ENCODE results near the gene NIPA2. TPM values are rescaled to one million over a fixed set of nuclear protein-coding genes. Genes with fewer than 3 reads are reported as not detected.

NIPA2 gene
- total RNA-seq, 1 donor from 2014 or later: 51.5 TPM

DNA sequence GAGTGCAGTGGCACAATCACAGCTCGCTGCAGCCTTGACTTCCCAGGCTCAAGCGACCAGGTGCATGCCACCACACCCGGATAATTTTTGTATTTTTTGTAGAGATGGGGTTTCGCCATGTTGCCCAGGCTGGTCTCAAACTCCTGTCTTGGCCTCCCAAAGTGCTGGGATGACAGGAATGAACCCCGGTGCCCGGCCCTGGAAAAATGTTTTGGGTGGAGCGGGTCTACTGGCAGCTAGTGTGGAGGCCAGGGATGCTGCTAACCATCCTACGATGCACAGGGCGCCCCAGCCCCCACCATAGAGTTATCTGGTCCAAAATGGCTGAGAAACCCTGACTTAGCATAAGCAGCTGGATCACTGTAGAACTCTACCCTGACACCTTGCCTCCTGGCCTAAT lies 35.4 kb downstream of the NIPA2 start:
- Histone ChIP-seq H2AFZ (replicated peaks) (no peak overlapping the region), H3K4me1 (no peaks in the 10 kb centered on the region), H3K36me3 (peaks cover 6% of the 10 kb centered on the region), H3K9me3 (ENCODE audit: low read depth) (no peaks in the 10 kb centered on the region), H3K79me2 (ENCODE audit: low read depth) (no peaks in the 10 kb centered on the region), H3K27me3 (no peaks in the 10 kb centered on the region), H4K20me1 (ENCODE audit: low read depth) (no peaks in the 10 kb centered on the region), H3K4me3 (no peak overlapping the region), H3F3A (ENCODE audit: low read depth) (no peaks in the 10 kb centered on the region), H3K27ac (no peak overlapping the region), H3K9ac (no peak overlapping the region), H3K4me2 (no peak overlapping the region)
- Mint-ChIP-seq H3K27me3 (ENCODE audit: insufficient read depth, low read depth) (peaks cover 11% of the 10 kb centered on the region), H3K27ac (no peak overlapping the region), H3K4me1 (peaks cover 15% of the 10 kb centered on the region), H3K9me3 (no peaks in the 10 kb centered on the region), H3K4me3 (no peak overlapping the region), H3K36me3 (peaks cover 66% of the 10 kb centered on the region)
- DNase-seq (ENCODE audit: low spot score): no peak
- TF ChIP-seq EZH2phosphoT487 (IDR thresholded peaks at IDR 0.05) (no peak), EZH2 (IDR thresholded peaks at IDR 0.05) (no peak)
- TF ChIP-seq, protein P1, sequence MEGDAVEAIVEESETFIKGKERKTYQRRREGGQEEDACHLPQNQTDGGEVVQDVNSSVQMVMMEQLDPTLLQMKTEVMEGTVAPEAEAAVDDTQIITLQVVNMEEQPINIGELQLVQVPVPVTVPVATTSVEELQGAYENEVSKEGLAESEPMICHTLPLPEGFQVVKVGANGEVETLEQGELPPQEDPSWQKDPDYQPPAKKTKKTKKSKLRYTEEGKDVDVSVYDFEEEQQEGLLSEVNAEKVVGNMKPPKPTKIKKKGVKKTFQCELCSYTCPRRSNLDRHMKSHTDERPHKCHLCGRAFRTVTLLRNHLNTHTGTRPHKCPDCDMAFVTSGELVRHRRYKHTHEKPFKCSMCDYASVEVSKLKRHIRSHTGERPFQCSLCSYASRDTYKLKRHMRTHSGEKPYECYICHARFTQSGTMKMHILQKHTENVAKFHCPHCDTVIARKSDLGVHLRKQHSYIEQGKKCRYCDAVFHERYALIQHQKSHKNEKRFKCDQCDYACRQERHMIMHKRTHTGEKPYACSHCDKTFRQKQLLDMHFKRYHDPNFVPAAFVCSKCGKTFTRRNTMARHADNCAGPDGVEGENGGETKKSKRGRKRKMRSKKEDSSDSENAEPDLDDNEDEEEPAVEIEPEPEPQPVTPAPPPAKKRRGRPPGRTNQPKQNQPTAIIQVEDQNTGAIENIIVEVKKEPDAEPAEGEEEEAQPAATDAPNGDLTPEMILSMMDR (IDR thresholded peaks at IDR 0.05): no peak

DNA sequence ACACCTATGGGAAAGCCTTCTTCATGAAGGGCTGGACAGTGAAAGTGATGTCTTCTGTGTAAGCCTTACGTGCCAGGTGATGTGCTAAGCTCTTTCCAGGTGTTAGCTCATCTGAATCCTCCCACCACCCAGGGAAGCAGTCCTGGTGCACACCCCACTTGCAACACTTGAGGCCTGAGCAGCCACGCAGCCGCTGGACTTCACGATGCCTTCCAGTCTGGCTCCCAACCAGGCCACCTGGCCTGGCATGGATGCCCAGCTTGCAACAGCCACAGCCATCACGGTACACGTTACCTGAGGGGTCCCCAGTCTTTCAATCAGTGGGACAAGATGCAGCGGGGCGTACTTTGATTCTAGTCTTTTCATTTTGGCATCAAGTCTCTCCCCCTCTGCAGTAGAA lies 35.8 kb downstream of the NIPA2 start:
- Mint-ChIP-seq H3K27ac (no peak overlapping the region), H3K4me3 (no peak overlapping the region), H3K4me1 (peaks cover 15% of the 10 kb centered on the region), H3K27me3 (ENCODE audit: insufficient read depth, low read depth) (peaks cover 11% of the 10 kb centered on the region), H3K36me3 (peaks cover 61% of the 10 kb centered on the region), H3K9me3 (no peaks in the 10 kb centered on the region)
- H4K20me1 ChIP-seq (ENCODE audit: low read depth): no peaks in the 10 kb centered on the region
- H3K4me1 ChIP-seq: no peaks in the 10 kb centered on the region
- no peaks in the 10 kb centered on the region for H3K9me3 ChIP-seq (ENCODE audit: low read depth)
- H3K79me2 ChIP-seq (ENCODE audit: low read depth): no peaks in the 10 kb centered on the region
- H3F3A ChIP-seq (ENCODE audit: low read depth): no peaks in the 10 kb centered on the region
- H3K27me3 ChIP-seq: no peaks in the 10 kb centered on the region
- TF ChIP-seq, protein P1 (IDR thresholded peaks at IDR 0.05): no peak
- no peak for TF ChIP-seq EZH2phosphoT487 (IDR thresholded peaks at IDR 0.05)
- DNase-seq (ENCODE audit: low spot score): no peak
- H3K4me3 ChIP-seq: no peak overlapping the region
- H3K36me3 ChIP-seq: peaks cover 6% of the 10 kb centered on the region
- H3K9ac ChIP-seq: no peak overlapping the region
- H2AFZ ChIP-seq (replicated peaks): no peak overlapping the region
- H3K4me2 ChIP-seq: no peak overlapping the region
- H3K27ac ChIP-seq: no peak overlapping the region

DNA sequence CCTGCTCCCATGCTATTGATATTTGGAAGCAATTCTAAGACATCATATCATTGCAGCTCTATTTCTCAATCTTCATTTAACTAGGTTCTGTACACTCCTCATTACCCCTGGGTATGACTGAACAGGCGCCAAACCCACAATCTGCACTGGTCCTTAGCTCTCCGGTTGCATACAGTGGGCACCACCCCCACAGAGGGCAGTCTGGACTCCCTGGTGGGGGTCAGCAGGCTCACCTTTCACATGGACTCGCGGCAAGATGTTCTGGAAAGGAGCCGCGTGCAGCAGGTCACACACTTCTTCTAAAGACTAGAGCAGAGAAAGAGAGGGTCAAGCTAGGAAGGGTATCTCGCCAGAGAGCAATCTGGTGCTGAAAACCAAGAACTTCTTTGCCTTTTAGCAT lies 36.5 kb downstream of the NIPA2 start:
- H3K27ac Mint-ChIP-seq: no peak overlapping the region
- Histone ChIP-seq H3K27ac (no peak overlapping the region), H3K9me3 (ENCODE audit: low read depth) (no peaks in the 10 kb centered on the region), H3K4me2 (no peak overlapping the region), H2AFZ (replicated peaks) (no peak overlapping the region), H4K20me1 (ENCODE audit: low read depth) (no peaks in the 10 kb centered on the region), H3K4me3 (no peak overlapping the region), H3K4me1 (no peaks in the 10 kb centered on the region), H3K36me3 (no peaks in the 10 kb centered on the region), H3K9ac (no peak overlapping the region), H3K79me2 (ENCODE audit: low read depth) (no peaks in the 10 kb centered on the region), H3F3A (ENCODE audit: low read depth) (no peaks in the 10 kb centered on the region), H3K27me3 (no peaks in the 10 kb centered on the region)
- H3K27me3 Mint-ChIP-seq (ENCODE audit: insufficient read depth, low read depth): peaks cover 11% of the 10 kb centered on the region
- TF ChIP-seq EZH2 (IDR thresholded peaks at IDR 0.05): no peak
- TF ChIP-seq, protein P1 (IDR thresholded peaks at IDR 0.05): no peak
- no peak for TF ChIP-seq EZH2phosphoT487 (IDR thresholded peaks at IDR 0.05)
- peaks cover 60% of the 10 kb centered on the region for H3K36me3 Mint-ChIP-seq
- H3K4me1 Mint-ChIP-seq: peaks cover 15% of the 10 kb centered on the region
- no peak overlapping the region for H3K4me3 Mint-ChIP-seq
- H3K9me3 Mint-ChIP-seq: no peaks in the 10 kb centered on the region
- DNase-seq (ENCODE audit: low spot score): no peak

Measured in neural progenitor cell (in vitro differentiated cells).